Mesendoderm (in vitro differentiated cells): ENCODE data around the gene AGPAT2.

Experiments used
- DNase-seq: peaks from one replicate; pipeline ENCODE4 v3.0.0; 2013
- H2AK5ac ChIP-seq: 2 replicates; pipeline ENCODE4 v1.6.1; 2013; ENCODE audit warnings: low read length, inconsistent platforms
- H2BK120ac ChIP-seq: 2 replicates; pipeline ENCODE4 v1.6.1; 2013; ENCODE audit warnings: low read depth, mild to moderate bottlenecking, low read length, moderate library complexity, mixed read lengths
- H2BK15ac ChIP-seq: replicated peaks from 2 replicates; pipeline ENCODE4 v1.6.1; 2013; ENCODE audit warnings: low read depth, mild to moderate bottlenecking, moderate library complexity
- H2BK5ac ChIP-seq: 2 replicates; pipeline ENCODE4 v1.6.1; 2013; ENCODE audit warnings: low read length, inconsistent platforms
- H3K18ac ChIP-seq: 2 replicates; pipeline ENCODE4 v1.6.1; 2013; ENCODE audit warnings: mild to moderate bottlenecking, low read length, mixed read lengths
- H3K23ac ChIP-seq: one replicate; pipeline ENCODE4 v1.6.1; 2013; ENCODE audit warnings: low read length
- H3K27ac ChIP-seq: 2 replicates; pipeline ENCODE4 v1.5.1; 2013; ENCODE audit warnings: low read depth, mild to moderate bottlenecking, inconsistent platforms, low read length, moderate library complexity
- H3K27me3 ChIP-seq: 2 replicates; pipeline ENCODE4 v1.6.1; 2013; ENCODE audit warnings: low read length, control low read depth, mild to moderate bottlenecking, inconsistent platforms; ENCODE audit not compliant: insufficient read depth, poor library complexity
- H3K36me3 ChIP-seq: 2 replicates; pipeline ENCODE4 v1.6.1; 2013; ENCODE audit warnings: low read length, inconsistent platforms; ENCODE audit not compliant: control insufficient read depth, insufficient read depth
- H3K4ac ChIP-seq: one replicate; pipeline ENCODE4 v1.6.1; 2013; ENCODE audit warnings: low read depth, mild to moderate bottlenecking, low read length, moderate library complexity
- H3K4me1 ChIP-seq: 2 replicates; pipeline ENCODE4 v1.6.1; 2013; ENCODE audit warnings: low read depth, low read length, inconsistent platforms; ENCODE audit not compliant: control insufficient read depth
- H3K4me2 ChIP-seq: 2 replicates; pipeline ENCODE4 v1.6.1; 2013; ENCODE audit warnings: low read length
- H3K4me3 ChIP-seq: 2 replicates; pipeline ENCODE4 v1.5.1; 2013; ENCODE audit warnings: mild to moderate bottlenecking, low read length
- H3K56ac ChIP-seq: one replicate; pipeline ENCODE4 v1.6.1; 2013; ENCODE audit warnings: low read length
- H3K79me1 ChIP-seq: 2 replicates; pipeline ENCODE4 v1.6.1; 2013; ENCODE audit warnings: low read length, inconsistent platforms
- H3K79me2 ChIP-seq: 2 replicates; pipeline ENCODE4 v1.6.1; 2013; ENCODE audit warnings: mild to moderate bottlenecking, low read length; ENCODE audit not compliant: control insufficient read depth, insufficient read depth
- H3K9ac ChIP-seq: 2 replicates; pipeline ENCODE4 v1.6.1; 2013; ENCODE audit warnings: low read length, inconsistent platforms
- H4K5ac ChIP-seq: one replicate; pipeline ENCODE4 v1.6.1; 2013; ENCODE audit warnings: low read length
- H4K8ac ChIP-seq: one replicate; pipeline ENCODE4 v1.6.1; 2013; ENCODE audit warnings: low read depth, mild to moderate bottlenecking, control low read depth, low read length, moderate library complexity
- WGBS: extraction: QIAGEN DNeasy Blood & Tissue Kit; methylation state at CpG from one replicate; pipeline ENCODE4 v1.1.7; 2013; ENCODE audit warnings: low lambda C conversion rate, missing lambda C conversion rate; ENCODE audit not compliant: insufficient coverage; ENCODE audit errors: extremely low coverage; 5-methylcytosine and 5-hydroxymethylcytosine counted together

AGPAT2 gene

DNA sequence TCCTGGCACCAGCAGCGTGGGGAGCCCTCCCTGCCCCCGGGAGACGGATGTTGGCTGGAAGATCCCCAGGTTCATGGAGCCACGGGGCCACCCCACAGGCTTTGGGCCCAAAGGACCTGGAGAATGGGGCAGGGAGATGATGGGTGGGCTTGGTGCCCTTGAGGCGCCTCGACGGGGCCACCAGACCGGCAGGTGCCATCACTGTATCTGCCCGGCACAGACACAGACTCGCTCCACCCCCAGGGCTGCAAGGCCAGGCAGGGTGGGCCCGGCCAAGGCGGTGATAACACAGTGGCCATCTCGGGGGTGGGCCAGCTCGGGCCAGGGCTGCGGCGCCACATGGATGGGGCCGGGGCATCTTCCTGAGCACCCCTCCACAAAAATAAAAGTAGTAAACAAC, 59.6 kb downstream of the AGPAT2 start:
- Histone ChIP-seq H3K23ac (no peak overlapping the region), H2BK5ac (no peak overlapping the region), H4K8ac (no peak overlapping the region), H3K9ac (no peak overlapping the region), H3K4me1 (no peaks in the 10 kb centered on the region), H3K4me2 (no peak overlapping the region), H2BK120ac (no peak overlapping the region), H3K4ac (no peak overlapping the region), H3K56ac (no peak overlapping the region), H3K36me3 (no peaks in the 10 kb centered on the region), H3K18ac (no peak overlapping the region), H4K5ac (no peak overlapping the region), H3K27ac (no peak overlapping the region), H3K27me3 (no peaks in the 10 kb centered on the region), H2AK5ac (no peak overlapping the region), H3K79me1 (no peaks in the 10 kb centered on the region), H3K79me2 (no peaks in the 10 kb centered on the region), H2BK15ac (no peak overlapping the region), H3K4me3 (no peak overlapping the region)
- WGBS, result no CpG with 5 or more reads among the region's 17 CpGs
- no peak for DNase-seq

DNA sequence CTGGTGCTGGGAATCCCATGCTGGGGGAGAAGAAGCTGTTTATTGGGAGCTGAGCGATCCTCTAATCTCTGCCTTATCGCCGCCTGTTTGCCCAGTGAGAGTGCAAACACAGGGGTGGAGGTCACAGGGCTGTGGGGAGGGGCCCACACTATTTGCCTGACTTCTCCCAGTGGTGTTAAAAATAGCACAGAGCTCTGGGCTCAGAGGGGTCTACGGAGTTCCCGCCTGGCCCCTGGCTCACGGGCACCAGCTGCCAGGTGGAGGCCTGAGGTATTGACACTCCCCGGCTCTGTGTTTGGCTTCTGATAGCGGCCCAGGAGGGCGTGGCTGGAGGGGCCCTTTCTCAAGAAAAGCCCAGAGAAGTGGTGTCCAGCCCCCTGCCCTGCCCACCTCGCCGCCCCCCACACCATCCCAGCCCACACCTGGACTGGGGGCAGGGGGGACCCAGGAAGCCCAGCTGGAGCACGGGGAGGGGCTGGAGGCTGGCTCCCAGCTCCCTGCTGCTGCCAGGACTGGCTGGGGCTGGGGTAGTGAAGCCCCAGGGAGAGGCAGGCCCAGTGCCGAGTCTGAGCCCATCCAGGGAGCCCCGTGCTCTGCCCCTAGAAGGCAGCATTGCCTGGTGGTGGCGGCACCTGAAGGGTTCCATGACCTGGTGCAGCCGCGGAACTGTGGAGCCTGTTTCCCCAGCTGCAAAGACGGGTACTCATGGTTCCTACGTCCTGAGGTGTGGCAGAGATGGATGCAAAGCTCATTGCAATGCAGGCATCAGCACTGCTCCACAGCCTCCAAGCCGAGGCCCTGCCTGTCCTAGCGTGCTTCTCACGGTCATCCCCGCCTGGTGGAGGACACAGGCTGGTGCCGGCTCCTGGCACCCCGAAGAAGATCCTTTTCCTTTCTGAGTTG, 60.3 kb downstream of the AGPAT2 start:
- Histone ChIP-seq H3K4ac (no peak overlapping the region), H3K4me2 (no peak overlapping the region), H2BK5ac (no peak overlapping the region), H2AK5ac (no peak overlapping the region), H4K5ac (no peak overlapping the region), H2BK15ac (no peak overlapping the region), H3K23ac (no peak overlapping the region), H2BK120ac (no peak overlapping the region), H3K56ac (no peak overlapping the region), H3K18ac (no peak overlapping the region), H3K27me3 (no peaks in the 10 kb centered on the region), H3K27ac (no peak overlapping the region), H3K9ac (no peak overlapping the region), H3K79me2 (no peaks in the 10 kb centered on the region), H4K8ac (no peak overlapping the region), H3K79me1 (no peaks in the 10 kb centered on the region), H3K4me1 (no peaks in the 10 kb centered on the region), H3K36me3 (no peaks in the 10 kb centered on the region), H3K4me3 (no peak overlapping the region)
- DNase-seq, result peak; percentile 56
- WGBS, result no CpG with 5 or more reads among the region's 25 CpGs

DNA sequence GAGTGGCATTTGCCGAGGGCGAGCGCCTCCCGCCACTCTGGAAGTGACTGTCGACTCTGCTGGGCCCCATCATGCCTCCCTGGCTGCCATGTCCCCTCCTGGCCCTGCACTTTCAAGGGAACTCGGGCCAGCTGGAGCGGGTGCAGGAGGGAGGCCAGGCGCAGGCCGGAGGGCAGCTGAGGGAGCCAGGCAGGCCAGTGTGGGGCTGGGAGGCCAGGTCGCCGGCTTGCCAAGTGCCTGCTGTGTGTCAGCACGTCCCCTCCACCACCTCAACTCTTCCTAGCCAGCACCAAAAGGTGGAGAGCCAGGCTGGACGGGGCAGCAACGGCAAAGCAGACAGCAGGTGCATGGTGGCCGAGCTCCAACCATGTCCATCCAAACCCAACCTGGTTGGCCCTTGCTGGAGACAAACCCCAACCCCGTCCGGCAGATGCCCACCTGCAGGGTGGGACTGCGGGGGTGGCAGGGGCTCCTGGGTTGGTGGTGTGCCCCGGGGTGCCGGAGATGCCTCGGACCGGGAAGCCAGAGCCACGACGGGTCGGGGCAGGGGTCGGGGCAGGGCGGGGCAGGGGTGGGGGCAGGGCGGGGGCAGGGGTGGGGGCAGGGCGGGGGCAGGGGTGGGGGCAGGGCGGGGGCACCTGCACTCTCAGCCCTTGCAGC, 61.1 kb downstream of the AGPAT2 start:
- no peak overlapping the region for H2AK5ac ChIP-seq
- H3K27ac ChIP-seq, result no peak overlapping the region
- DNase-seq, result no peak
- no peaks in the 10 kb centered on the region for H3K36me3 ChIP-seq
- H3K4me3 ChIP-seq, result no peak overlapping the region
- no peaks in the 10 kb centered on the region for H3K79me1 ChIP-seq
- no peak overlapping the region for H3K9ac ChIP-seq
- H3K4me2 ChIP-seq, result no peak overlapping the region
- no peak overlapping the region for H2BK5ac ChIP-seq
- no peak overlapping the region for H4K5ac ChIP-seq
- H3K4me1 ChIP-seq, result no peaks in the 10 kb centered on the region
- no peak overlapping the region for H2BK120ac ChIP-seq
- no peak overlapping the region for H2BK15ac ChIP-seq
- H3K23ac ChIP-seq, result no peak overlapping the region
- no peaks in the 10 kb centered on the region for H3K27me3 ChIP-seq
- no peaks in the 10 kb centered on the region for H3K79me2 ChIP-seq
- H3K56ac ChIP-seq, result no peak overlapping the region
- no peak overlapping the region for H3K4ac ChIP-seq
- no CpG with 5 or more reads among the region's 30 CpGs for WGBS
- H4K8ac ChIP-seq, result no peak overlapping the region
- no peak overlapping the region for H3K18ac ChIP-seq

DNA sequence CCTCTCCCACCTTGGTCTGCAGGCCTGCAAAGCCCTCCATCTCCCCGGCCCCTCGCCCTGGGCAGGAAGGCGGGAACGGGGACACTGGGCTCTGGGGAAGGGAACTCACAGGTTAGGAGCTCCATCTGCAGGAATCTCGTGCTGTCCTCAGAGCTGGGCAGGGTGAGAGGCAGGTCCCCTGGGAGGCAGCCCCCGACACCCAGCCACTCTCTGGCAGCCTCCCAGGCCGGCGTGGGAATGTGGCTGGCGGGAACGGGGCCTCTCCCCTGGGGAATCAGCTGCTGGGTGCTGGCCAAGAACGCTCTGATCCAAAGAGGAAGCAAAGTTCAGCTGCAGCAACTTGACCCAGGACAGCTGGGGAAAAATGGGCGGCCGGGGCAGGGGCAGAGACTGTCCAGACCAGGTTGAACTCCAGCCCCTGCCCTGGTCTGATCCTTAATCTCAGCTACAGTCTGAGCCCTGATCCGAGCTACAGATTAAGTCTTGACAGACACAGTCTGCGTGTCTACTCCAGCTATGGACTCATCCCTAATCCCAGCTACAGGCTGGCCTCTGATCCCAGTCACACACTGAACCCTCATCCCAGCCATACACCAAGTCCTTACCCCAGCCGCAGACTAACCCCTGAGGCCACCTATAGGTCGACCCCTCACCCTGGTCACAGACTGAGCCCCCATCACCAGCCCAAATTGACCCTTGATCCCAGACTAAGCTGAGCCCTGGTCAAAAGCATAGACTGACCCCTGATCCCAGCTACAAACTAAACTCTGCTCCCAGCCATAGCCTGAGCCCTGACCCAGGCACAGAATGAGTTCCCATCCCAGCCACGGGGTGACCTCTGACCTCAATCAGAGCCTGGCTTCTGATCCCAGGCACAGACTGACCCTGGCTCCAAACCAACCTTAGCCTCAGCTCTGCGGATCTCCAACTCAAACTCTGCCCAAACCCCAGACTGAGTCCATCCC, 61.9 kb downstream of the AGPAT2 start:
- no CpG with 5 or more reads among the region's 19 CpGs for WGBS

DNA sequence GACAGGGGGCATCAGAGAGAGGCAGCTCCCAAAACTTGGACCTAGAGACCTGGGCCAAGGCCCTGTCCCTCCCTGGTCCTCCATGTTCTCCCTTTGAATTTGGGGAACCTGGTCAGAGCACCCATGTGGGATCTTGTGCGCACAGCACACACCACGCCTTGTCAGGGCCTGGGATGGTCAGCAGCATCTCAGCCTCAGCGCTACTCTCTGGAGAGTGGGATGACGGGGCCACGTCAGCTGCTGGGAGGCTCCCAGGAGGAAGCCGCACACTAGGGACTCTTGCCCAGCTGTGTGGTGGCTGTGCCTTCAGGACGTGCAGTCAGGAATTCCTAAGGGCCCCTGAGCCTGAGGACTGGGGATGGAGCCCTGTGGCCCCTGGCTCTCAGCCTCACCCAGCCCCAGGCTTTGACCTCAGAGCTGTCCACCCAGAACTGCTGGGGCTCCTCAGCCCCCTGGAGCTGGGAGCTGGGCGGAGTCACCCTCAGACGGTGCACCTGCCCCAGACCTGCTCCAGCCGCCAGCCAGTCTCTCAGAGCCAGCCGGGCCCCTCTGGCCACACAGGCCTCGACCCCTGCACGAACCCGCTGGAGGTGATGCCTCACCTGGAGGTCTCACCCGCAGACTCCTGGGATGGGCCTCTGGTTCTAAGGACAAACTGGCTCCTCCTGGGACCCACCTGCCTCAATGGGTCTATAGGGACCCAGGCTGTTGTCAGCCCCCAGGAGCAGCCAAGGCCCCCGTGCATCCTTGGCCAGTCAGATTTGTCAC, 62.9 kb downstream of the AGPAT2 start:
- no peak overlapping the region for H4K8ac ChIP-seq
- no CpG with 5 or more reads among the region's 16 CpGs for WGBS
- H3K56ac ChIP-seq, result no peak overlapping the region
- H3K4me2 ChIP-seq, result no peak overlapping the region
- H3K27me3 ChIP-seq, result no peaks in the 10 kb centered on the region
- DNase-seq, result no peak
- H3K4me1 ChIP-seq, result no peaks in the 10 kb centered on the region
- H2BK5ac ChIP-seq, result no peak overlapping the region
- no peaks in the 10 kb centered on the region for H3K79me1 ChIP-seq
- H3K27ac ChIP-seq, result no peak overlapping the region
- H3K4ac ChIP-seq, result no peak overlapping the region
- no peak overlapping the region for H3K4me3 ChIP-seq
- no peak overlapping the region for H4K5ac ChIP-seq
- H3K23ac ChIP-seq, result no peak overlapping the region
- H2BK120ac ChIP-seq, result no peak overlapping the region
- no peaks in the 10 kb centered on the region for H3K79me2 ChIP-seq
- no peak overlapping the region for H2BK15ac ChIP-seq
- H3K36me3 ChIP-seq, result no peaks in the 10 kb centered on the region
- no peak overlapping the region for H3K18ac ChIP-seq
- no peak overlapping the region for H3K9ac ChIP-seq
- no peak overlapping the region for H2AK5ac ChIP-seq

More for the DNA sequence above, 61.9 kb downstream of the AGPAT2 start:
- Histone ChIP-seq H3K79me1 (no peaks in the 10 kb centered on the region), H3K4me2 (no peak overlapping the region), H3K18ac (no peak overlapping the region), H2BK5ac (no peak overlapping the region), H3K4me3 (no peak overlapping the region), H3K23ac (no peak overlapping the region), H4K5ac (no peak overlapping the region), H3K27ac (no peak overlapping the region), H3K4ac (no peak overlapping the region), H3K56ac (no peak overlapping the region), H3K79me2 (no peaks in the 10 kb centered on the region), H4K8ac (no peak overlapping the region), H3K36me3 (no peaks in the 10 kb centered on the region), H3K27me3 (no peaks in the 10 kb centered on the region), H2BK15ac (no peak overlapping the region), H2AK5ac (no peak overlapping the region), H3K4me1 (no peaks in the 10 kb centered on the region), H3K9ac (no peak overlapping the region), H2BK120ac (no peak overlapping the region)
- DNase-seq, result peak; percentile 56
